Stomach (tissue), 4 donors: ENCODE data around the gene TMEM240.

ENCODE experiments used
- EP300 ChIP-seq: sonication (generic); formaldehyde crosslinking; IDR thresholded peaks from one replicate; pipeline ENCODE4 v1.6.1; 2017; ENCODE audit warnings: antibody characterized with exemption
- POLR2AphosphoS5 ChIP-seq, 3 donors: sonication (generic); formaldehyde crosslinking; IDR thresholded peaks; one replicate each; pipeline ENCODE4 v1.6.1; 2016; ENCODE audit warnings: antibody characterized with exemption in 3 of 3
- TF ChIP-seq, protein P1 (sequence below), 7 experiments: fragments of 450-650 bp in 4 of 7; fragments of 200-600 bp in 3 of 7; sonication (generic) in 3 of 7; IDR thresholded peaks; one replicate each; pipeline ENCODE4 v1.5.1; 2016 to 2019; ENCODE audit warnings: antibody characterized with exemption in 7 of 7, control low read depth in 2 of 7, mild to moderate bottlenecking in 1 of 7

DNA sequence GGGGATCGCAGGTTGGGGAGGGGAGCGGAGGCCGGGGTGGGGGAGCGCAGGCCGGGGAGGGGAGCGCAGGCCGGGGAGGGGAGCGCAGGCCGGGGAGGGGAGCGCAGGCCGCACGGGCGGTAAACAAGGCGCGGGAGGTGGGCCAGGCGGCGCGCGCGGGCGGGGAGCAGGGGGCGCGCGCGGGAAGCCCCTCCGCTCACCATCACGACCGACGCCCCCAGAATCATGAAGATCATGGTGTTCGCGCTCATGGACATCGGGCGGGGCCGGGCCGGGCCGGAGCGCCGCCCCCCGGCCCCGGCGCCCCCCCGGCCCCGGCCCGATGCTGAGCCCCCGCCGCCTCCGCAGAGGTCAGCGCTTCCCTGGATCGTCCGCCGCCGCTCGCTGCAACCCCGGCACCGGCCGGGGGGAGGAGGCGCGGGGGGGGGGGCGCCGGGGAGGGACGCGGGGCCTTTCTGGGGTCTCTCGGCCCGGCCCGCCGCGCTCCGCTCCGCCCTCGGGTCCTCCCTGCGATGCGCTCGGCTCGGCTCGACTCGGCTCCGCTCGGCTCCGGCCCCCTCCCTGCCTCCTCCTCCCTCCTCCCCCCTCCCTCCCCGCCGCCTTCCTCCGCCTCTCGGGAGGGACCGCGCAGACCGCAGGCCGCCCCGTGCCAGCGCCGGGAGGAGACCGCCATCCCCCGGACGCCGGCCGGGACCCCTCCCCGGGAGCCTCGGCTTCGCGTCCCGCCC is at the start of gene TMEM240:
- TF ChIP-seq EP300 (no peak), POLR2AphosphoS5 (IDR thresholded peaks at IDR 0.05) (no peak)
- TF ChIP-seq, protein P1, sequence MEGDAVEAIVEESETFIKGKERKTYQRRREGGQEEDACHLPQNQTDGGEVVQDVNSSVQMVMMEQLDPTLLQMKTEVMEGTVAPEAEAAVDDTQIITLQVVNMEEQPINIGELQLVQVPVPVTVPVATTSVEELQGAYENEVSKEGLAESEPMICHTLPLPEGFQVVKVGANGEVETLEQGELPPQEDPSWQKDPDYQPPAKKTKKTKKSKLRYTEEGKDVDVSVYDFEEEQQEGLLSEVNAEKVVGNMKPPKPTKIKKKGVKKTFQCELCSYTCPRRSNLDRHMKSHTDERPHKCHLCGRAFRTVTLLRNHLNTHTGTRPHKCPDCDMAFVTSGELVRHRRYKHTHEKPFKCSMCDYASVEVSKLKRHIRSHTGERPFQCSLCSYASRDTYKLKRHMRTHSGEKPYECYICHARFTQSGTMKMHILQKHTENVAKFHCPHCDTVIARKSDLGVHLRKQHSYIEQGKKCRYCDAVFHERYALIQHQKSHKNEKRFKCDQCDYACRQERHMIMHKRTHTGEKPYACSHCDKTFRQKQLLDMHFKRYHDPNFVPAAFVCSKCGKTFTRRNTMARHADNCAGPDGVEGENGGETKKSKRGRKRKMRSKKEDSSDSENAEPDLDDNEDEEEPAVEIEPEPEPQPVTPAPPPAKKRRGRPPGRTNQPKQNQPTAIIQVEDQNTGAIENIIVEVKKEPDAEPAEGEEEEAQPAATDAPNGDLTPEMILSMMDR (IDR thresholded peaks at IDR 0.05): no peak
